ENCODE measurements around the gene CHMP2A.

GRCh38 chr19:58531034-58531840 lies 23.7 kb downstream of the CHMP2A start:
- TF ChIP-seq CTCF (IDR thresholded peaks at IDR 0.05; ENCODE audit: low read depth, low read length, poor library complexity, severe bottlenecking) = no peak
- no peak for TF ChIP-seq EZH2phosphoT487 (IDR thresholded peaks at IDR 0.05; ENCODE audit: borderline replicate concordance, low read length)

All from DOHH2 (cell line).